B cell (primary cell): ENCODE results near the gene CLSTN2. TPM values are rescaled to one million over a fixed set of nuclear protein-coding genes. Genes with fewer than 3 reads are reported as not detected.

Experiments used
- ATAC-seq: fragments of 200-7000 bp; cut with Tn5 transposase; one replicate; pipeline ENCODE4 v1.10.0; 2021; ENCODE audit warnings: low read depth, mild to moderate bottlenecking, moderate number of reproducible peaks, moderate library complexity
- CTCF ChIA-PET: fragments of 350-600 bp; sonication (Branson Sonifier 250); formaldehyde crosslinking; loops from one replicate; lab custom pipeline; 2021; ENCODE audit warnings: antibody characterized with exemption, inconsistent platforms; lab: Charles Lee
- POLR2A ChIA-PET: fragments of 350-600 bp; sonication (Branson Sonifier 250); formaldehyde crosslinking; loops from one replicate; lab custom pipeline; 2021; ENCODE audit warnings: antibody characterized with exemption; lab: Charles Lee
- DNase-seq: peaks from one replicate; pipeline ENCODE4 v3.0.0; 2013
- H2AFZ ChIP-seq: 2 replicates; pipeline ENCODE4 v1.6.1; 2012; ENCODE audit warnings: mild to moderate bottlenecking, low read depth, low read length; ENCODE audit not compliant: insufficient read depth, poor library complexity, severe bottlenecking
- H3K27ac ChIP-seq, 2 donors: 1 replicate in 1 of 2; 2 replicates in 1 of 2; pipeline ENCODE4 v1.5.1; 2012 to 2013; ENCODE audit warnings: low read length in 2 of 2, mild to moderate bottlenecking in 2 of 2, moderate library complexity in 1 of 2
- H3K27me3 ChIP-seq, 4 experiments: fragments of 200-600 bp in 1 of 4; sonication (generic) in 1 of 4; replicated peaks in 1 of 4; 1 replicate in 2 of 4; 2 replicates in 2 of 4; pipeline versions ENCODE4 v1.6.1 to v1.7.0; 2013 to 2016; ENCODE audit warnings: low read length in 3 of 4, mild to moderate bottlenecking in 2 of 4, mixed read lengths in 1 of 4, moderate library complexity in 1 of 4; ENCODE audit not compliant: insufficient read depth in 4 of 4, control insufficient read depth in 3 of 4; ENCODE audit errors: control extremely low read depth in 1 of 4
- H3K36me3 ChIP-seq, 2 experiments: replicated peaks in 1 of 2; 1 replicate in 1 of 2; 2 replicates in 1 of 2; pipeline versions ENCODE4 v1.6.1 to v1.7.1; 2013; ENCODE audit warnings: low read length in 1 of 2; ENCODE audit not compliant: insufficient read depth in 2 of 2, control insufficient read depth in 1 of 2; ENCODE audit errors: control extremely low read depth in 1 of 2, extremely low read depth in 1 of 2
- H3K4me1 ChIP-seq, 2 donors: fragments of 200-600 bp in 1 of 2; sonication (generic) in 1 of 2; 1 replicate in 1 of 2; 2 replicates in 1 of 2; pipeline versions ENCODE4 v1.5.1 to v1.6.1; 2013 to 2017; ENCODE audit warnings: low read length in 2 of 2; ENCODE audit not compliant: control insufficient read depth in 2 of 2, insufficient read depth in 2 of 2
- H3K4me2 ChIP-seq: replicated peaks from 2 replicates; pipeline ENCODE3; 2012; ENCODE audit warnings: mild to moderate bottlenecking, low read depth, low read length; ENCODE audit not compliant: poor library complexity, severe bottlenecking
- H3K4me3 ChIP-seq, 5 experiments: fragments of 200-600 bp in 1 of 5; sonication (generic) in 1 of 5; 1 replicate in 3 of 5; 2 replicates in 2 of 5; pipeline versions ENCODE4 v1.5.1 to v1.7.0; 2011 to 2016; ENCODE audit warnings: low read length in 4 of 5, mild to moderate bottlenecking in 4 of 5, low read depth in 2 of 5, control low read depth in 1 of 5, moderate library complexity in 1 of 5; ENCODE audit not compliant: insufficient read depth in 1 of 5; ENCODE audit errors: control extremely low read depth in 1 of 5, extremely low read depth in 1 of 5
- H3K79me2 ChIP-seq: fragments of 200-600 bp; sonication (generic); one replicate; pipeline ENCODE4 v1.6.0; 2016; ENCODE audit warnings: low read length; ENCODE audit not compliant: control insufficient read depth, insufficient read depth
- H3K9ac ChIP-seq: fragments of 200-600 bp; sonication (generic); 2 replicates; pipeline ENCODE4 v1.6.1; 2017; ENCODE audit warnings: mild to moderate bottlenecking, low read length, moderate library complexity
- H3K9me3 ChIP-seq, 3 donors: one replicate each; pipeline versions ENCODE4 v1.6.1 to v1.7.1; 2013; ENCODE audit warnings: low read length in 2 of 3; ENCODE audit not compliant: control insufficient read depth in 2 of 3, insufficient read depth in 1 of 3; ENCODE audit errors: control extremely low read depth in 1 of 3
- H4K20me1 ChIP-seq: 2 replicates; pipeline ENCODE4 v1.6.0; 2012; ENCODE audit warnings: mild to moderate bottlenecking, low read length; ENCODE audit not compliant: insufficient read depth, control insufficient read depth, poor library complexity, severe bottlenecking
- H3K27ac Mint-ChIP-seq: one replicate; pipeline ENCODE4 v1.8.0; 2021; ENCODE audit warnings: mixed read lengths
- H3K27me3 Mint-ChIP-seq: one replicate; pipeline ENCODE4 v1.8.0; 2021; ENCODE audit warnings: mixed read lengths
- H3K4me1 Mint-ChIP-seq: one replicate; pipeline ENCODE4 v1.8.0; 2021; ENCODE audit warnings: mixed read lengths
- H3K4me3 Mint-ChIP-seq: one replicate; pipeline ENCODE4 v1.8.0; 2021; ENCODE audit warnings: mixed read lengths
- H3K9me3 Mint-ChIP-seq: one replicate; pipeline ENCODE4 v1.8.0; 2022; ENCODE audit warnings: mixed read lengths; ENCODE audit not compliant: insufficient read depth
- CTCF ChIP-seq: fragments of 200-600 bp; IDR thresholded peaks from one replicate; pipeline ENCODE4 v1.8.0; 2022; ENCODE audit warnings: antibody characterized with exemption, mild to moderate bottlenecking
- EZH2 ChIP-seq: IDR thresholded peaks from 2 replicates; pipeline ENCODE4 v1.6.1; 2012; ENCODE audit warnings: borderline replicate concordance, low read depth, mild to moderate bottlenecking, moderate library complexity, low read length; ENCODE audit not compliant: insufficient read depth, poor library complexity, severe bottlenecking
- WGBS: methylation state at CpG from one replicate; pipeline ENCODE4 v1.1.5; 2013; ENCODE audit warnings: missing lambda C conversion rate; ENCODE audit not compliant: insufficient coverage; 5-methylcytosine and 5-hydroxymethylcytosine counted together
- intact Hi-C: fragments of 100-400 bp; cut with micrococcal nuclease; formaldehyde crosslinking; loops from one replicate; pipeline ENCODE4 v1.10.0; 2022
- polyA plus RNA-seq: library from polyadenylated mRNA; depleted of rRNA; stranded (reverse); fragments of >200 nt; gene quantifications from 2 replicates; pipeline ENCODE4 v1.2.3, GENCODE V29; 2012
- total RNA-seq, 2 donors: library from RNA; stranded (reverse); fragments of 120-200 nt in 1 of 2; gene quantifications; 1 replicate in 1 of 2; 2 replicates in 1 of 2; pipeline versions ENCODE4 v1.2.3 to v1.2.4, GENCODE V29; 2013 to 2022

CLSTN2 gene
- total and polyA plus RNA-seq, 2 donors (not counting 1 experiment from before 2014, with no cell fraction given), result not detected

- no peak for DNase-seq
- CTCF ChIA-PET, result no interaction called here
- no peak overlapping the region for H3K27ac Mint-ChIP-seq
- H3K27me3 ChIP-seq, result no peaks in the 10 kb centered on the region
- H3K4me2 ChIP-seq, result no peak overlapping the region
- no peaks in the 10 kb centered on the region for H4K20me1 ChIP-seq
- H3K4me3 ChIP-seq, result no peak overlapping the region
- H3K9ac ChIP-seq, result no peak overlapping the region
- no peaks in the 10 kb centered on the region for H3K9me3 ChIP-seq
- 100% methylated on average over 1 of the region's 5 CpGs for WGBS
- peaks cover 11% of the 10 kb centered on the region for H3K27me3 Mint-ChIP-seq
- no peaks in the 10 kb centered on the region for H3K4me1 Mint-ChIP-seq
- H3K9me3 Mint-ChIP-seq, result no peaks in the 10 kb centered on the region
- POLR2A ChIA-PET, result no interaction called here
- no peak overlapping the region for H2AFZ ChIP-seq
- intact Hi-C loops, result no loop called here
- no peak overlapping the region for H3K4me3 Mint-ChIP-seq
- no peak for ATAC-seq
- no peaks in the 10 kb centered on the region for H3K4me1 ChIP-seq
- no peak for TF ChIP-seq CTCF
- no peak for TF ChIP-seq EZH2
- no peaks in the 10 kb centered on the region for H3K36me3 ChIP-seq
- no peaks in the 10 kb centered on the region for H3K79me2 ChIP-seq
- no peak overlapping the region for H3K27ac ChIP-seq
Measured at GRCh38 chr3:140013220-140013619, 78.2 kb downstream of the CLSTN2 start.

- WGBS, result 42% methylated on average over 2 of the region's 3 CpGs
- Histone ChIP-seq H3K4me3 (no peak overlapping the region), H3K4me1 (no peaks in the 10 kb centered on the region), H3K9ac (no peak overlapping the region), H2AFZ (no peak overlapping the region), H3K27me3 (no peaks in the 10 kb centered on the region), H3K79me2 (no peaks in the 10 kb centered on the region), H4K20me1 (no peaks in the 10 kb centered on the region), H3K36me3 (no peaks in the 10 kb centered on the region), H3K9me3 (no peaks in the 10 kb centered on the region), H3K27ac (no peak overlapping the region), H3K4me2 (no peak overlapping the region)
- TF ChIP-seq CTCF (no peak), EZH2 (no peak)
- POLR2A ChIA-PET, result no interaction called here
- Mint-ChIP-seq H3K4me3 (no peak overlapping the region), H3K27me3 (peaks cover 9% of the 10 kb centered on the region), H3K9me3 (no peaks in the 10 kb centered on the region), H3K4me1 (no peaks in the 10 kb centered on the region), H3K27ac (no peak overlapping the region)
- CTCF ChIA-PET, result no interaction called here
- no peak for DNase-seq
- no peak for ATAC-seq
- intact Hi-C loops, result no loop called here
Measured at GRCh38 chr3:140014831-140015495, 80.0 kb downstream of the CLSTN2 start.
